Measurements from ENCODE around the gene SARNP.
"Not testable (repeated sequence)": the region's sequence is repeated elsewhere in the genome, so short reads cannot be mapped to it uniquely, and the experiment has no call there.

GRCh38 chr12:55758575-55758974, 58.9 kb downstream of the SARNP start:
- TF ChIP-seq EZH2phosphoT487 (IDR thresholded peaks at IDR 0.05; ENCODE audit: borderline replicate concordance, low read depth); POLR2AphosphoS5 (IDR thresholded peaks at IDR 0.05; ENCODE audit: low read depth, low read length); MXI1 (IDR thresholded peaks at IDR 0.05; ENCODE audit: low read depth, low read length); NRF1 (IDR thresholded peaks at IDR 0.05; ENCODE audit: low read depth, low read length); CTCF (IDR thresholded peaks at IDR 0.05); EP300 (IDR thresholded peaks at IDR 0.05; ENCODE audit: borderline replicate concordance in 1 of 2, low read depth in 1 of 2, low read length in 1 of 2); RAD21 (IDR thresholded peaks at IDR 0.05; ENCODE audit: low read length); GABPA (IDR thresholded peaks at IDR 0.05; ENCODE audit: low read depth); USF1 (IDR thresholded peaks at IDR 0.05; ENCODE audit: borderline replicate concordance, low read depth); MEF2A (IDR thresholded peaks at IDR 0.05; ENCODE audit: borderline replicate concordance, low read depth); USF2 (IDR thresholded peaks at IDR 0.05; ENCODE audit: borderline replicate concordance, low read depth, low read length); IRF3 (IDR thresholded peaks at IDR 0.05; ENCODE audit: low read depth, low read length); SMC3 (IDR thresholded peaks at IDR 0.05; ENCODE audit: low read depth, low read length); RXRA (IDR thresholded peaks at IDR 0.05; ENCODE audit: borderline replicate concordance, low read depth): not testable (repeated sequence)

Data from SK-N-SH (cell line).